IPS-18a (cell line): ENCODE data around the gene EMILIN3.

ENCODE experiments used
- H3K27ac ChIP-seq: one replicate; pipeline ENCODE4 v1.5.1; 2013; ENCODE audit warnings: low read length
- H3K27me3 ChIP-seq: one replicate; pipeline ENCODE4 v1.6.1; 2013; ENCODE audit warnings: mild to moderate bottlenecking, low read length; ENCODE audit not compliant: control insufficient read depth, insufficient read depth
- H3K36me3 ChIP-seq: one replicate; pipeline ENCODE4 v1.6.1; 2013; ENCODE audit warnings: low read depth, low read length; ENCODE audit not compliant: control insufficient read depth
- H3K4me1 ChIP-seq: one replicate; pipeline ENCODE4 v1.6.1; 2013; ENCODE audit warnings: low read depth, low read length; ENCODE audit not compliant: control insufficient read depth
- H3K4me3 ChIP-seq: one replicate; pipeline ENCODE4 v1.5.1; 2013; ENCODE audit warnings: low read length
- H3K9ac ChIP-seq: one replicate; pipeline ENCODE4 v1.6.1; 2013; ENCODE audit warnings: mild to moderate bottlenecking, low read length, moderate library complexity
- H3K9me3 ChIP-seq: one replicate; pipeline ENCODE4 v1.6.1; 2013; ENCODE audit warnings: low read depth, low read length; ENCODE audit not compliant: control insufficient read depth

The EMILIN3 gene

GRCh38 chr20:41371371-41371770 lies 4.8 kb upstream of the EMILIN3 start:
- H3K9me3 ChIP-seq = no peaks in the 10 kb centered on the region
- no peak overlapping the region for H3K9ac ChIP-seq
- no peak overlapping the region for H3K4me3 ChIP-seq
- no peak overlapping the region for H3K27ac ChIP-seq
- H3K27me3 ChIP-seq = peaks cover 27% of the 10 kb centered on the region
- no peaks in the 10 kb centered on the region for H3K36me3 ChIP-seq
- H3K4me1 ChIP-seq = peaks cover 4% of the 10 kb centered on the region

GRCh38 chr20:41370176-41370575 lies 3.6 kb upstream of the EMILIN3 start:
- H3K4me1 ChIP-seq = peaks cover 4% of the 10 kb centered on the region
- H3K9ac ChIP-seq = no peak overlapping the region
- no peak overlapping the region for H3K27ac ChIP-seq
- H3K9me3 ChIP-seq = no peaks in the 10 kb centered on the region
- H3K36me3 ChIP-seq = no peaks in the 10 kb centered on the region
- H3K4me3 ChIP-seq = no peak overlapping the region
- peaks cover 38% of the 10 kb centered on the region for H3K27me3 ChIP-seq

GRCh38 chr20:41369673-41370072 lies 3.1 kb upstream of the EMILIN3 start:
- peaks cover 4% of the 10 kb centered on the region for H3K4me1 ChIP-seq
- H3K9me3 ChIP-seq = no peaks in the 10 kb centered on the region
- H3K9ac ChIP-seq = no peak overlapping the region
- H3K27ac ChIP-seq = no peak overlapping the region
- H3K36me3 ChIP-seq = no peaks in the 10 kb centered on the region
- no peak overlapping the region for H3K4me3 ChIP-seq
- H3K27me3 ChIP-seq = peaks cover 43% of the 10 kb centered on the region

- Histone ChIP-seq H3K9me3 (no peaks in the 10 kb centered on the region), H3K36me3 (no peaks in the 10 kb centered on the region), H3K9ac (no peak overlapping the region), H3K4me3 (no peak overlapping the region), H3K4me1 (peaks cover 4% of the 10 kb centered on the region), H3K27ac (no peak overlapping the region), H3K27me3 (peaks cover 47% of the 10 kb centered on the region)
Measured at GRCh38 chr20:41367956-41368355, 1.3 kb upstream of the EMILIN3 start.

DNA sequence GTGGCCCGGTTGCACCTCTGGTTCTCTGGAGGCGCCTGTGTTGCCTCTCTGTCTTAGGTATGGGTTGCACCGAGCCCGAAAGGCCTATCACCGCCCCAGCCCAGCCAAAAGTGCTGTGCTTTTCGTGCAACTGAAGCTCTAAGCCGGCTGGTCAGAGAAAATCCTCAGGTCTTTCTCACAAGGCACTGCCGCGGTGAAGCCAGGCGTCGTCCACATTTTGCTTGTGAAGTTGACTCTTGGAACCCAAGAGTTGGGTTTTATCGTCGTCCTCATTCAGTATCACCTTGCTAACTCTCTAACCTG lies 726 bp upstream of the EMILIN3 start:
- no peak overlapping the region for H3K9ac ChIP-seq
- H3K4me3 ChIP-seq = peak overlapping the region; percentile 68
- peaks cover 47% of the 10 kb centered on the region for H3K27me3 ChIP-seq
- no peaks in the 10 kb centered on the region for H3K36me3 ChIP-seq
- H3K4me1 ChIP-seq = peaks cover 4% of the 10 kb centered on the region
- H3K9me3 ChIP-seq = no peaks in the 10 kb centered on the region
- no peak overlapping the region for H3K27ac ChIP-seq

DNA sequence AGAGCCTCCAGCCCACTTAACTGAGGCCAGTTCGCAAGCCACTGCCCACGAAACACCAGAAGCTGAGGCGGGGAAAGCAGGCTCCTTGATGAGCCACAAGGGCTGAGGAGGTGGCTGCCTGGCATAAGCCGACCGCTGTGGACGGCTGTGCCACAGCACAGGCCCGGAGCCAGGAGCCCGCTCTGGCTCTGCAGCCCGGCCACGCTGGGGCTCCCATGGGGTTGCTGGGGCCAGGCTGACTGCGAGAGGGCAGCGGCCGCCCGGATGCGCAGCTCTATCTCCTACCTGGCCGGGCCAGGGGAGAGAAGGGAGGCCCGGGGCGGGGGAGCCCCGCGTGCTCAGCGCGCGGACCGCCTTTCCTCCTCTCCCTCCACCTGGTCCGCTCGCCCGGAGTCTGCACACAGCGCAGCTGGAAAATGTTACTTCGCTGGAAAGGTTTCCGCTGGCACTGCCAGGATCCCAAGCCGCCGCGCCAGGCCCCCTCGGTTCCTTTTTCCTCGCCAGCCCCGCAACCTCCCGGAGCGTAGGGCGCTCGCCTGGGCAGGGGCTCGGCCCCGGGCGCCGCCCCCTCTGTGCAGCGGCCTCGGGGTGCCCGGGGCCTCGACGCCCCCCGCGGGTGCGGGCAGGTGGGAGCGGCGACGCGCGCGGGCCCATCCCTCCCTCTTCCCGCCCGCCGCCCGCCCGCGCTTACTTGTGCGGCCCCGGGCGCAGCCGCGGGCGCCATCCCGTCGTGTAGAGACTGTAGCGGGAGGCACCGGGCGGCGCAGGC lies 657 bp downstream of the EMILIN3 start:
- Histone ChIP-seq H3K4me1 (peaks cover 4% of the 10 kb centered on the region), H3K36me3 (no peaks in the 10 kb centered on the region), H3K9ac (no peak overlapping the region), H3K4me3 (peak overlapping the region; percentile 47), H3K27me3 (peaks cover 47% of the 10 kb centered on the region), H3K9me3 (no peaks in the 10 kb centered on the region), H3K27ac (no peak overlapping the region)

GRCh38 chr20:41364967-41365765 lies 1.5 kb downstream of the EMILIN3 start:
- Histone ChIP-seq H3K4me3 (no peak overlapping the region), H3K27me3 (peaks cover 47% of the 10 kb centered on the region), H3K27ac (no peak overlapping the region), H3K4me1 (peaks cover 4% of the 10 kb centered on the region), H3K36me3 (no peaks in the 10 kb centered on the region), H3K9me3 (no peaks in the 10 kb centered on the region), H3K9ac (no peak overlapping the region)

- H3K27ac ChIP-seq = no peak overlapping the region
- H3K36me3 ChIP-seq = no peaks in the 10 kb centered on the region
- no peak overlapping the region for H3K9ac ChIP-seq
- no peak overlapping the region for H3K4me3 ChIP-seq
- H3K9me3 ChIP-seq = no peaks in the 10 kb centered on the region
- peaks cover 43% of the 10 kb centered on the region for H3K27me3 ChIP-seq
- peaks cover 4% of the 10 kb centered on the region for H3K4me1 ChIP-seq
Measured at GRCh38 chr20:41364236-41364855, 2.3 kb downstream of the EMILIN3 start.

DNA sequence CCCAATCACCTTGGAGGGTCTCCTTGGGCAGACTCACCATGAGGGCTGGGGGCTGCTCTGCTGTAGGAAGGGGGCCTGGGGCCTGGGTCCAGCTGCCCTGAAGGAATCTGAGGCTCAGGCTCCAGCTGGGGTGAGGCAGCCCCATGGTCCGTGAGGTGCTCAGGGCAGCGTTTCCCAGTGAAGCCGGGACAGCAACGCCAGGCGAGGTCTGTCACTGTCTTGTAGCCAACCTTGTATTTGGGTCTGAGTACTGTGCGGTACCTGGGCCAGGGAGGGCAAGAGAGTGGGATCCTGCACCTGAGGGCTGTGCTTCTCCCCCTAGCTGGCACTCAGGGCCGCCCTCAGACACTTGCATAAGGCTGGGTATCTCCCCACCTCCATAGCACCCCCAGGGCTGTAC lies 3.0 kb downstream of the EMILIN3 start:
- no peak overlapping the region for H3K27ac ChIP-seq
- H3K4me1 ChIP-seq = peaks cover 4% of the 10 kb centered on the region
- no peak overlapping the region for H3K4me3 ChIP-seq
- no peak overlapping the region for H3K9ac ChIP-seq
- no peaks in the 10 kb centered on the region for H3K36me3 ChIP-seq
- peaks cover 37% of the 10 kb centered on the region for H3K27me3 ChIP-seq
- no peaks in the 10 kb centered on the region for H3K9me3 ChIP-seq

DNA sequence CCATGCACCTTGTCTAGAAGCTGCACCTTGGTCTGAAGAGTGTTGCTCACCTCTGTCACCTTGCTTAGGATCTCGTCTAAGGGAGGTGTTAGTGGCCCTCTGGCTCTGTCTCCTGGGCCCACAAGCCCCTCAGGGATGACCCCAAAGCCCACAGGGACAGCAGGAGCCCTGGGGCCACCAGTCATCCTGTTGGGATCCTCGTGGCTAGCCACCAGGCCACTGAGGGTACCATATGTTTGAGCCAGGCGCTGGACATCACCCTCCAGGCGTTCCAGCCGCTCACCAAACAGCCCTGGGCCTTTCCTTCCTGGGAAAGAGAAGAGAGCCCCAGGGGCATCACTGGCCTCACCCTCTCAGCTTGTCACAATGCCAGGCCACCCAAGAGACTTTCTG lies 3.9 kb downstream of the EMILIN3 start:
- Histone ChIP-seq H3K4me3 (no peak overlapping the region), H3K27ac (no peak overlapping the region), H3K27me3 (peaks cover 31% of the 10 kb centered on the region), H3K9me3 (no peaks in the 10 kb centered on the region), H3K36me3 (no peaks in the 10 kb centered on the region), H3K4me1 (peaks cover 4% of the 10 kb centered on the region), H3K9ac (no peak overlapping the region)

DNA sequence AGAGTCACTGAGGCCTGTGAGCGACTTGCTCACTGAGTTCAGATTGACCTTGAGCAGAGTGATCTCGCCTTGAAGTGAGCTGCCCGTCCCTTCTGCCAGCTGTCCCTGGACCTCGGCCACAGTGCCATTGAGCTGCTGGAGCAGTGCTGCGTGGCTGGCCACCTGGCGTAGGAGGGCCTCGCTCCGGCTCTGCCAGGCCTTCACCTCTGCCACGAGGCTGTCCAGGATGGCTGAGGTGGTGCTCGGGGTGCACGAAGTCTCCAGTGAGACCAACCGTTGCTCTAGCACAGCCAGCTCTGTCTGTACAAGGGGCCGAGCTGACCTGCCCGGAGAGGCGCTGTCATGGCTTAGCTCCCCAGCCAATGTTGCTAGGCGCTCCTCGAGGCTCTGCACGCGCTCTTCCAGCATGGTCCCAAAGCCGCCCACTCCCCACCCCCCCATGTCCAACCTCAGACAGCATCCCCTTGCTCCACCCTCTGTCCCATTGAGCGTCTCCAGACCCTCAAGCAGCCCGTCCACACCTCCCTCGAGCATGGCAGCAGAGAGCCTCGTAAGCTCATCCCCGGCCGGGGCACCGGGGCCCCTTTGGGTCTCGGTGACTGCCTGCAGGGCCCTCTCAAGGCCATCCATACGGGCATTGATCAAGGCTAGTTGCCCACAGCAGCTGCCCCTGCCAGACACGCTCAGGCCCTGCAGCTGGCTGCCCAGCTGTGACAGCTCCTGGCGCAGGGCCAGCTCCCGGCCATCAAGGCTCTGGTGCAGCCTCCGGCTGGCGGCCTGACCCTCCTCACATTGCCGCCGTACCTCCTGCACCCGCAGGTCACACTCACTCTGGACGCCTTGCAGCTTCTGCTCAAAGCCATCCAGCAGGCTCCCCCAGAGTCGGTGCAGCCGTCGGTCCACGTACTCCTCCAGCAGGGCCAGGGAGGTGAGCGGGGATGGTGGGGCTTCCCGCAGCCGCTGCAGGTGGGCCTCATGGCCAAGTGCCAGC lies 4.6 kb downstream of the EMILIN3 start:
- Histone ChIP-seq H3K9ac (no peak overlapping the region), H3K36me3 (no peaks in the 10 kb centered on the region), H3K9me3 (no peaks in the 10 kb centered on the region), H3K4me1 (no peaks in the 10 kb centered on the region), H3K27ac (no peak overlapping the region), H3K4me3 (no peak overlapping the region), H3K27me3 (peaks cover 24% of the 10 kb centered on the region)
